D341Med (cell line): ENCODE results near the gene ARF1.

Source experiments
- DNase-seq: peaks from one replicate; pipeline ENCODE4 v3.0.0; 2012; ENCODE audit warnings: low spot score

ARF1 gene

DNA sequence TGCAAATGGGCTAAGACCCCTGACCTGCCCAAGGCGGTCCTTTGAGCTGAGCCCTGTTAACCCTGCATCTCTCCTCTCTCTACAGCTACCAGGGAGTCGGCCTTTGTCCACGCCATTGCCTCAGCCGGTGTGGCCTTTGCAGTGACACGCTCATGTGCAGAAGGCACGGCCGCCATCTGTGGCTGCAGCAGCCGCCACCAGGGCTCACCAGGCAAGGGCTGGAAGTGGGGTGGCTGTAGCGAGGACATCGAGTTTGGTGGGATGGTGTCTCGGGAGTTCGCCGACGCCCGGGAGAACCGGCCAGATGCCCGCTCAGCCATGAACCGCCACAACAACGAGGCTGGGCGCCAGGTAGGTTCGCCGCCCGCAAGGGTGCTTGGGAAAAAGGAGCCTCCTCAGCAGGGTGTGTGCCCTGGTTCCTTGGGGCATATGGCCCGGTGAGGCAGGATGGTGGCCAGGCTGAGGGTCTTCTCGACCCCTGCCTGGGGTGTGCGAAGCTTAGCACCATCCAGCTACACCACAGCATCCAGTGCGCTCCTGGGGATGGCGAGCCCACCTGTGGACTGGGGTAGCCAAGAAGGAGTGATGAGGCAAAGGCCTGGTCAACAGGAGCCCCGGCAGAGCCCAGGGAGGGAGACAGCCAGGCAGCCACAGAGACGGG lies 31.8 kb upstream of the ARF1 start:
- peak; percentile 12 for DNase-seq

- no peak for DNase-seq
These were observed 24.1 kb upstream of the ARF1 start for GRCh38 chr1:228058172-228058948.

DNA sequence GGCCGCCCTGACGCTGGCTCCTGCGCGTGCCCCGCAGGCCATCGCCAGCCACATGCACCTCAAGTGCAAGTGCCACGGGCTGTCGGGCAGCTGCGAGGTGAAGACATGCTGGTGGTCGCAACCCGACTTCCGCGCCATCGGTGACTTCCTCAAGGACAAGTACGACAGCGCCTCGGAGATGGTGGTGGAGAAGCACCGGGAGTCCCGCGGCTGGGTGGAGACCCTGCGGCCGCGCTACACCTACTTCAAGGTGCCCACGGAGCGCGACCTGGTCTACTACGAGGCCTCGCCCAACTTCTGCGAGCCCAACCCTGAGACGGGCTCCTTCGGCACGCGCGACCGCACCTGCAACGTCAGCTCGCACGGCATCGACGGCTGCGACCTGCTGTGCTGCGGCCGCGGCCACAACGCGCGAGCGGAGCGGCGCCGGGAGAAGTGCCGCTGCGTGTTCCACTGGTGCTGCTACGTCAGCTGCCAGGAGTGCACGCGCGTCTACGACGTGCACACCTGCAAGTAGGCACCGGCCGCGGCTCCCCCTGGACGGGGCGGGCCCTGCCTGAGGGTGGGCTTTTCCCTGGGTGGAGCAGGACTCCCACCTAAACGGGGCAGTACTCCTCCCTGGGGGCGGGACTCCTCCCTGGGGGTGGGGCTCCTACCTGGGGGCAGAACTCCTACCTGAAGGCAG lies 23.4 kb upstream of the ARF1 start:
- no peak for DNase-seq

- DNase-seq, result no peak
These were observed 22.7 kb upstream of the ARF1 start for GRCh38 chr1:228059634-228060457.

DNA sequence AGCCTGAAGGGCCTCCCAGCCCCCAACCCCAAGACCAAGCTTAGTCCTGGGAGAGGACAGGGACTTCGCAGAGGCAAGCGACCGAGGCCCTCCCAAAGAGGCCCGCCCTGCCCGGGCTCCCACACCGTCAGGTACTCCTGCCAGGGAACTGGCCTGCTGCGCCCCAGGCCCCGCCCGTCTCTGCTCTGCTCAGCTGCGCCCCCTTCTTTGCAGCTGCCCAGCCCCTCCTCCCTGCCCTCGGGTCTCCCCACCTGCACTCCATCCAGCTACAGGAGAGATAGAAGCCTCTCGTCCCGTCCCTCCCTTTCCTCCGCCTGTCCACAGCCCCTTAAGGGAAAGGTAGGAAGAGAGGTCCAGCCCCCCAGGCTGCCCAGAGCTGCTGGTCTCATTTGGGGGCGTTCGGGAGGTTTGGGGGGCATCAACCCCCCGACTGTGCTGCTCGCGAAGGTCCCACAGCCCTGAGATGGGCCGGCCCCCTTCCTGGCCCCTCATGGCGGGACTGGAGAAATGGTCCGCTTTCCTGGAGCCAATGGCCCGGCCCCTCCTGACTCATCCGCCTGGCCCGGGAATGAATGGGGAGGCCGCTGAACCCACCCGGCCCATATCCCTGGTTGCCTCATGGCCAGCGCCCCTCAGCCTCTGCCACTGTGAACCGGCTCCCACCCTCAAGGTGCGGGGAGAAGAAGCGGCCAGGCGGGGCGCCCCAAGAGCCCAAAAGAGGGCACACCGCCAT lies 21.9 kb upstream of the ARF1 start:
- DNase-seq, result no peak

DNA sequence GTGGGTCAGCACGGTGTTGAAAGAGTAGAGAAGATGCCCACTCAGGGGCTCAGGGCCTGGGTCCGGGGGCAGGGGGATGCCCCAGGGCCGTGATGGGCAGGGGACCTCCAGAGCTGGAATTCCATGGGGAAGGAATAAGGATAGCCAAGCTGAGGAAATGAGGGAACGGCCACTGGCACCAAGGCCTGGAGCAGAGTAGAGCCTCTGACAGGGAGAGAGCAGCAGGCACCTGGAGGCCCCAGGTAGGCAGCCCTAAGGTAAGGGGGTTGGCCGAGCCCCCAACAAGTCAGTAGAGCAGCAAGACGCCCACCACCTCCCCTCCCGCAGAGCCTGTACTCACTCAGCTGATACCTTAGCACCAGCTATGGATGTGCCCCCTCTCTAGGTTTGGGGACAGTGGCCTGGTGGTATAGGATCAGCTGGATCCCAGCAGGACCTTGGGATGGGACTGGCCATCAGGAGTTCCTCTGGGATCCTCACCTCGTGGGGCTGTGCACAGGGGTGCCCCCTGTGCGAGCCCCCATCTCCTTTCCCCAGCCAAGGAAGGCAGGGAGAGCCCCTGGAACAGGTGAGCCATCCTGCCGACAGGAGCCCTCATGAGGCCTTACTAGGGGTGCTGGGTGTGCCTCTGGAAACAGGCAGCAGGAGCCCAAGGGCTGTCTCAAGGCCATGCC lies 21.0 kb upstream of the ARF1 start:
- no peak for DNase-seq

DNA sequence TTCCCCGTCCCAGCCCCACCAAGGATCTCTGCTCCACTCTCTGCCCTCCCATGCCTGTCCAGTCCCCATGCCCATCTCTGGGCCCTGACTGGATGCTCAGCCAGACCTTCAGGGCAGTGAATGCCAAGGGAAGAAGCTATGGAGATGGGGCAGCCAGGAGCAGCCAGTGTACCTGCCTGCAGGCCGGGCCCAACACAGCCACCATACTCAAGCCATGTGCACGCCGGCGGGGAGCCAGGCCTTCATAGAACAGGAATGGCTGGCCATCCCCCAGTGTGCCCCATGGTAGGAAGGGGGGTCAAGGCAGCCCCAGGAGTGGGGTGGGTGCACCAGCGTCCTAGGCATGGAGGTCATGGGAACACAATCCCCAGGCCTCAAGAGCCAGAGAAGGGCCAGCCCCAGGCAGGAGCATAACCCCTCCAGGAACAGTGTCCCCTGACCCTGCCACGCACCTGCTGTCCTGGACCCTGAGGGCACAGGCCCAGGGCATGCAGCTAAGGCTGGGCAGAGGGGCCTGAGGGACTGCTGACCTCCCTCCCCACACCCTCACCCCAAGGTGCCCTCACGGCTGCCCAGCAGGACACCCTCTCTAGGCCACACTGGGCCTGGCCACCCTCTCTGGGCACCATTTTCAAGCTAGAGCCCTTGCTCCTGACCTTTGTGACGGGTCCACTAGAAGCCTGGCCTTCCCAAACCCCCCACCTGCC lies 20.3 kb upstream of the ARF1 start:
- DNase-seq, result no peak

- DNase-seq, result no peak
These were observed 19.7 kb upstream of the ARF1 start for GRCh38 chr1:228062812-228063211.

DNA sequence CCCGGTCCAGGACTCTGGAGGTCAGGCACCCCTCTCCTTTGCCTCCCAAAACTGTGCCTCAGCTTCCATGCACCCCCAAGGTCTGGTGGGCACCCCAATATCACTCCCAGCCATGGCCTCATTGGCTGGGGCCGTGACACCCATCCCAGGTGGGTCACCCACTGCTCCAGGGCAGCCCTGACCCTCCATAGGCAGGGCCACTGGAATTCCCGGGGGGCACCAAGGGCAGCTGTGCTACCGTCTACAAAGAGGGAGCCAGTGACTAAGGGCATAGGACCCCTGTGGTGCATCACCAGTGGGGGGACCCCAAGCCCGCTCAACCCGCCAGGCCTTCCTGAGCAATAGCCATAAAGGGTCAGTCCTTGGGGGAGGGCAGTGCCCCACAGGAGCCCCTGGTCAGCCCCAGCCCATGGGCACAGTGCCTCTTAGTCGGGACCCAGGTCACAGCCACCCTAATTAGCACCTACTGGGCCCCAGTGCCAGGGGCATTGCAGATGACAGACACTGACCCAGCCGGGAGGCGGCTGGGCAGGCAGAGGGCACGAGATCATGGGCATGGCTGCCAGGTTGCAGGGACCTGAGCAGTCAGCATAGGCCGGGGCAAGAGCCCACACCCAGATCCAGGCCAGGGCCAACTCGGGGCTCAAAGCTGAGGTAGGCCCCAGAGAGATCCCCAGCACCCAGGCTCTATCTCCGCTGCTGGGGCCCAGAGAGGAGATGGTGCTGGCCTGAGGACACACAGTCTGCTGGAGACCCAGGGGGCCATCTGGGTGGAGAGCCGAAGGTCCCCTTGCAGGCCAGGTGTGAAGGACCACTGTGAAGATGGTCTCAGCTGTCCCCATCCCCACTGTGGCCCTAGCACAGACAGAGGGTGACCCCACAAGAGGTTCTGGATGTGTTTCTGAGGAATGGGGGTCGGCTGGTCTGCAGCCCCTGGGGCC lies 19.0 kb upstream of the ARF1 start:
- DNase-seq, result no peak

- no peak for DNase-seq
These were observed 18.2 kb upstream of the ARF1 start for GRCh38 chr1:228064296-228064695.

- DNase-seq, result no peak
These were observed 17.6 kb upstream of the ARF1 start for GRCh38 chr1:228064741-228065542.

DNA sequence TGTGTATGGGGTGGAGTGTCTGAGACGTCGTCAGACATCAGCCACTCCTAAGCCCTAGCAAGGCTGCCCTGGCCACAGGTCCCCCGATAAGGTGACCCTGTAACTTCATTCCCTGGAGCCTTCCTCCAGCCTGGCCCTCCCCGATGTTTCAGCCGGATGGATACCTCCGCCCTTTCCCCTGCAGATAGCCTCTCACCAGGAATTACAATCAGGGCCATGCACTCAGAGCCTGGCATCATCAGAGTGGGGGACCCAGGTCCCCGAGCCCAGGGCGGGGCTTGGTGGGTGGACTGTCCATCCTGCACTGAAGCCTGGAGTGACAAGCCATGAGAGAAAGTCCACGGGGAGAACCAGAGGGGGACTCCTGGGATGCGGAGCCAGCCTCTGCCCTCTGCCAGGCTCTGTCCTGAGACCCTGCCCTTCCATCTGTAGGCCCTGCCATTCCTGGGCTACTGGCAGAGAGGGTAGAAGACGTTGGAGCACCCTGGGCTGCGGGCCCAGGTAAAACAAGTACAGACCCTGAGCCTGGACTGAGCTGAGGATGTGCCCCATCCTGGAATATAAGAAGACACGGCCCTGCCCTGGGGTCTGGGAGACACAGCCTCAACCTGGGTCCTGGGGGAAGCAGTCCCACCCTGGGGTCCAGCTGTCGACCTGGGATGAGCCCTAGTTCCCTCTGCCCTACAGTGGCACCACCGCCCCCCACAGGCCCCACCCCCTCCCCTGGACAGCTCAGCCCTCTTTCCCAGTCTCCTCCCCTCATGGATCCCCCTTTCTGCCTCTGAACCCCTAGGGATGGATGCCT lies 16.8 kb upstream of the ARF1 start:
- no peak for DNase-seq

DNA sequence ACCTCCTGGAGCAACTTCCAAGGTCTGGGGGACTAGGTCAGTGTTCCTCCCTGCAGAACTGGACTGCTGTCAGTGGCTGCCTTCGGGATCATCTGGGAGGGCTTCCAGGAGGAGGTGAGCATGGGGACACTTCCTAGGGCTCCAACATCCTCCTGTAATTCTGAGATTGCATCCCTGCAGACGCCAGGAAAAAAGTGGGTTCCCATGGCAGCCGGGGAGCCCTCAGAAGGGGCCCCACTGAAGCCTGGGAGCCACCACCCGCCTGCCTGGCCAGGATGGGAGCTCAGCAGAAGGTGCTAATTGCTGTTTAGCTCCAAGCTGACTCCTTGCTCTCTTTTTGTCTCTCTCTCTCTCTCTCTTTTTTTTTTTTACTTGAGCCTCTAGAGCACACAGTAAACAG lies 16.1 kb upstream of the ARF1 start:
- DNase-seq, result no peak

- no peak for DNase-seq
These were observed 15.4 kb upstream of the ARF1 start for GRCh38 chr1:228066891-228067654.

GRCh38 chr1:228068359-228068758 lies 14.1 kb upstream of the ARF1 start:
- DNase-seq, result no peak

DNA sequence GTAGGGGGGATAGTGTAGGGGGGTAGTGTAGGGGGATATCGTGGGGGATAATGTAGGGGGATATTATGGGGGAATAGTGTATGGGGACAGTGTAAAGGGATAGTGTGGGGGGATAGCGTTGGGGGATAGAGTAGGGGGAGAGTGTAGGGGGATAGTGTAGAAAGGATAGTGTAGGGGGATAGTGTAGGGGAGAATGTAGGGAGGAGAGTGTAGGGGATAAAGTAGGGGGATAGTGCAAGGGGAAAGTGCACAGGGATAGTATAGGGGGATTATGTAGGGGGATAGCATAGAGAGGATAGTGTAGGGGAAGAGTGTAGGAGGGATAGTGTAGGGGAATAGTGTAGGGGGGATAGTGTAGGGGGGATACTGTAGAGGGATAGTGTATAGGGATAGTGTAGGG lies 12.3 kb upstream of the ARF1 start:
- no peak for DNase-seq

GRCh38 chr1:228070851-228071250 lies 11.7 kb upstream of the ARF1 start:
- DNase-seq, result no peak
